LoVo (cell line): ENCODE data around the gene KRT6B.
A peak's percentile ranks its signal among the peaks of the same experiment; 100 is the strongest.

Experiments used
- DNase-seq: peaks from one replicate; pipeline ENCODE4 v3.0.0-alpha.2; 2016; ENCODE audit warnings: low spot score

The KRT6B gene

DNA sequence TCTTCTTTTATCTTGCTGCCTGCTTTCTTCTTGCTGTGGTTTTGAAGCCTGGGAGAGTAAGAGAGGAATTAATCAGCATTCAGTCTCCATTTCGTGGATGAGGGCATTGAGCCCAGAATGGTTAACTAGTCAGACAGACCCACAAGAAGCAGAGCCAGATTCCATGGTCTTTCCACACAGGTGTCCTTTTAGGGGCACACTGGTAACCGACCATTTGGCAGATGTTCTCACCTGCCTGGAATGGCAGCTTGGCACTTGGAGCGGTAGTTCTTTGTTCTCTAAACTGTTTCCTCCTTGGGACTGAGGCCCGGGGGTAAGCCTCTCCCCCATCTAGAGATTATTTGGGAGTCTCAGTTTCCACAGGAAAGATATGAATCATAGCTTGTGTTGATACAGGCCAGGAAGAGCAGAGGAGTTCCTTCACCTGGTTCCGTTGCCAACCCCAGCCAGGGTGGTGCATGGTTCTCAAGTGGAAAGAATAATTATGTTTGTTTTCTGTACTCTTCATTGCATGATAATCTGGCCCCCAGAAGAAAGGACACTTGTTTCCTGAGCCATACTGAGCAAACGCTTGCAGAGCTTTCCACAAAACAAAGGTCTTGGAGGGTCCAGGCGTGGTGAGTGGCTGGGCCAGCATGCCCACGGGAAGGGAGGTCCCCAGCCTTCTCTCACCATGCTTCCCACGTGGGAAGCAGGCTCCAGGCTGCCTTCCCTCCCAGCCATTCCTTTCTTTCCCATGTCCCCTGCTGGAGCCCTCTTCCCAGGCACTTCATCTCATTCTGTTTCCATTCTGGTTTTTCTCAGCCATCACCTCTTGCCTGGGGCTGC lies 15.7 kb downstream of the KRT6B start:
- DNase-seq: peak; percentile 45

DNA sequence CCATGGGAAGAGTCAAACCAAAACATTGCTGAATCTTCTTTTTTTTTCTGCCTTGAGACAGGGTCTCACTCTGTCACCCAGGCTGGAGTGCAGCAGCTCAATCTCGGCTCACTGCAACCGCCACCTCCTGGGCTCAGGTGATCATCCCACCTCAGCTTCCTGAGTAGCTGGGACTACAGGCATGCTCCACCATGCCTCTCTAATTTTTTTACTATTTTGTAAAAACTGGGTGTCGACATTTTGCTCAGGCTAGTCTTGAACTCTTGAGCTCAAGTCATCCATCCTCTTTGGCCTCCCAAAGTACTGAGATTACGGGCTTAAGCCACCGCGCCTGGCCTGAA lies 16.3 kb downstream of the KRT6B start:
- DNase-seq: no peak

GRCh38 chr12:52434760-52435530 lies 17.0 kb downstream of the KRT6B start:
- no peak for DNase-seq

GRCh38 chr12:52434081-52434733 lies 17.7 kb downstream of the KRT6B start, which contains the start of gene KRT75:
TSS of gene KRT75 (minus strand) at chr12:52434371. CDS start at chr12:52434304, 67 bp downstream.
- DNase-seq: no peak

- no peak for DNase-seq
These were observed 18.4 kb downstream of the KRT6B start for GRCh38 chr12:52433501-52434080.

DNA sequence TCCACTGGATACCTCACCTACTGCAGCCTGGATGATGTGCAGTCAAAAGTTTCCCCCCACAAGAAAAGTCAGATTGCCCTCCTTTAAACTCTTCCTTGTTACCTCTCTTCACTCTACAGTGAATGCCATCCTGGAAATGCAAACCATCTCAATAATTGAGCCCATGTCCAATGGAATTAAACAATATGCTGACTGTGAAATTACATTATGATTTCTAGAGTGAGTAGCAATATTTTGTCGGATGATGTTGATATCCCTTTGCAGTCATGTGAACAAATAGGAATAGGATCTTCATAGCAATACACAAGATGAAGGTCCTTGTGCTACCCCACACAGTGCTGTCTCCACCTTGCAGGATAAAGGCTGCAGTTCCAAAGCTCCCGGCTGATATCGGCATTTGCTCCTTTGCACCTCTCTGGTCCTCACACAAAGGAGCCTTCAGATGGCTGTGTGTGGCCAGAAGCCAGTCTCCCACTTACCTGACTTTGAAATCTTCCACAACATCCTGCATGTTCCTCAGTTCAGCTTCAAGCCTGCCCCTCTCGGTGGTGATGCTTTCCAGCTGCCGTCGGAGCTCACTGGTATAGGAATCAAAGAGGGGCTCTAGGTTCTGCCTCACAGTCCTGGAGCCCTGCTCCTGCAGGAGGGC lies 19.3 kb downstream of the KRT6B start:
- DNase-seq: no peak

DNA sequence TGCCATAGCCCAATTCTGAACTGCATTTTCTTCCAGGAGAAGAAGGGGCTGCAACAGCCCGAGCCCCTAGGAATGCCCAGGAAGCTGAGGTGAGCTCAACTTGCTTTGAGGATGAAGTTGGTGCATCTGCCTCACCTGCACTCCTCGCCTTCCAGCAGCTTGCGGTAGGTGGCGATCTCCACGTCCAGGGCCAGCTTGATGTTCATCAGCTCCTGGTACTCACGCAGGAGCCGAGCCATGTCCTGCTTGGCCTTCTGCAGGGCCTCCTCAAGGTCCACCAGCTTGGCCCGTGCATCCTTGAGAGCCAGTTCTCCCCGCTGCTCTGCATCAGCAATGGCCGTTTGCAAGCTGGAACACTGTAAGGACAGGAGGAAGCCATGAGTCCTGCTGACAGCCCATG lies 23.8 kb downstream of the KRT6B start:
- no peak for DNase-seq

- DNase-seq: no peak
These were observed 24.9 kb downstream of the KRT6B start for GRCh38 chr12:52427083-52427482.

DNA sequence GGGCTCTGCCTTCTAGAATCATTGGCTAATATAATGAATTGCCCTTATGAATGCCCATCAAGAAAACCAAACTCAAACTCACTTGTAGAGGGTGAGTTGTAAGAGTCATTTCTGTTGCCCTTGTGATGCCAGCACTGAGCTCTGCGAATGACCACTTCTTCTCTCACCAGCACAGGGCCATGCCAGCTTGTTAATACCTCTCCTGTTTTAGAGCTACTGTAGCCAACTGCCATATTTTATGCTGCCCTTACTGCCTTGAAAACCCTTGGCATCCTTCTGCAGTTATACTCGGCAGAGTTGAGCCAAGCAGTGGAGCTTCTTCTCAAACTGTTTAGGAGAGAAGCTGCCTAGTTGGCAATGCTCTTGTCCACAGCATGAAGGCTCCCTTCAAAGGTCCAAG lies 25.9 kb downstream of the KRT6B start:
- no peak for DNase-seq

DNA sequence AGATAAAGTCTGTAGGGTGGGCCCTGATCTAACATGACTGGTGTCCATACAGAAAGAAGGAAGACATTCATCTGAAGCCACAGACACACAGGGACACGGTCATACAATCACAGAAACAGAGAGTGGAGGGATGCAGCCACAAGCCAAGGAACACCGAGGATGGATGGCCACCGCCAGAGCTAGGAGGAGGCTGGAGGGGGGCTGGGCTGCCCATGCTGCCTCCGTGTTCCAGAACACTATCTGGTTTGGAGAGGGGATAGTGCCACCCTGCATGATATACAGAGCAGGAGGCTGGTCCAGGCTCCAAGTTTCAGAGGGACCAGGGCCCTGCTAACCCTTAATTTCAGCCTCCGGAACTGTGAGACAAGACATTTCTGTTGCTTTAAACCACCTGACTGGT lies 26.5 kb downstream of the KRT6B start:
- DNase-seq: no peak

- DNase-seq: peak; percentile 31
These were observed 28.1 kb downstream of the KRT6B start for GRCh38 chr12:52423661-52424500.

GRCh38 chr12:52423035-52423434 lies 28.9 kb downstream of the KRT6B start:
- no peak for DNase-seq

DNA sequence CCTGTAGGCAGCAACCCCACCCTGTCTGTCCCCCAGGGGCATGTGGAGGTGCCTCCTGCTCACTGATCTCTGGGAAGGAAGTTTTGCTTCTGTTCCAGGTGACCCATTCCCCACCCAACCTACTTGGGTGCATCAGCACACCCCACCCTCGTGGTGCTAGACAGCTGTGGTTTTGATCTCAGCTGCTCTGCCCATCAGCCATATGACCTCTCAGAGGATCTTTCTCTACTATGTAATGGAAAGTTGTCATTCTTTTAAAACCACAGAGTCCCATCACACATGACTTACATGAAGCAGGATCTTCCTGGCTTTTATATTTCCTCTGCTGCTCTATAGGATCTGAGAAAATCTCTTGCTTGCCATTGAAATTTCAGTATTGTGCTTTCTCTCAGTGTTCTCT lies 32.3 kb downstream of the KRT6B start:
- DNase-seq: no peak

DNA sequence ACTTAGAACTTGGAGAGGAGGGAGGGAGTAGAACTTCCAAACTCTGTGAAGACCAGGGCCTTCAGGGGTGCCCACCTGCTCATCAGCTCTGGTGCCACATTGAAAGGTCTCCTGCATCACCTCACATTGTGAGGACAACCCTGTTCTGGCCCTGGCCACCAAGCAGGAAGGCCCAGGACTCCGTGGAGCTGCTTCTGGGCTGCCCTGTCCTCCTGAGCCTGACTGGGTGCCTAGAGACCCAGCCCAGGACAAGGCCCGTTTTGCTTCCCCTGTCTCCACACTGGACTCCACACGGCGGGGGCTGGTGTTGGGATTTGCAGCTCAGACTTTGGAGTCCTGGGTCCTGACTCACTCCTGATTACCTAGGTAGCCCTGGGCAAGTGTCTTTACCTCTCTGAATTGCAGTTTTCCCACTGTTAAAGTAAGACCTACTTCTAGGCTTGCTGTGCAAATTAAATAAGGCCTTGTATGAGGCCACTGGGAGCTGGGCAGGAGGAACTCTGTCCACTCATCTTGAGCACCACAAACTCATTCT lies 33.3 kb downstream of the KRT6B start:
- DNase-seq: no peak

- no peak for DNase-seq
These were observed 34.2 kb downstream of the KRT6B start for GRCh38 chr12:52417740-52418139.

GRCh38 chr12:52416795-52417194 lies 35.2 kb downstream of the KRT6B start:
- DNase-seq: no peak

DNA sequence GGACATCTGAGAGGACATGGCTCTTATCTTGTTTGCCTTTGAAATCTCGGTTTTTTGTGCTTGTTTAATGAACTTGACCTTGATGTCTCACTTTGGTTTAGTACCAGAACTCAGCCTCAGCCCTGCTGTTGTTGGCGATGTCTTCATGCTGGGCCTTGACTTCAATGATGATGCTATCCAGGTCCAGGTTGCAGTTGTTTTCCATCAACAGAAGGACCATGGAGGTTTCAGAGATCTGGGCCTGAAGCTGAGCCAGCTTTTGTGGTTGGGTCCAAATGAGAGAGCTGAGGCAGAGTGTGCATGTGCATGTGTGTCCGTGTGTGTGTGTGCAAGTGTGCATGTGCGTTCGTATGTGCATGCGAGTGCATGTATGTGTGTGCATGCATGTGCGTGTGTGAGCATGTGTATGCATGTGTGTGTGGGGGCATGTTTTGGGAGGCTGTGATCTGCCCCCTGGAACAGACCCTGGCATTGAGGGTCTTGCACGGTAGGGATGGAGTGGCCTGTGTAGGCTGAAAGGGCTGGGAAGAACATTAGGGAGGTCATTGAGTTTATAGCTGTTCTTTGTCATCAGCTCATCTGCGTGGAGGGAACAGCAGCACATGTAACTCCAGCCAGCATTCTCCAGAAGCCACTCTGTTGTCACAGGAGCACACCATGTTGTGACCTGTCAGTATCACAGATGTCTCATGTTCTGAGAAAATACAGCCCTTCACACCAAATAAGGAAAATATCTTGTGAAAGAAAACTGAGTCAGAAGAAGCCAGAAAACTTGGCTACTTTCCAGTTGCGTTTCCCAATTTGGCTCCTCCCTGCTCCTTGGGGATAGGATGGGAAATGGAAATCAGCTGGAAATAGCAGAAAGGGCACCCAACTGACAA lies 35.8 kb downstream of the KRT6B start:
- peak; percentile 17 for DNase-seq

GRCh38 chr12:52414936-52415335 lies 37.0 kb downstream of the KRT6B start:
- no peak for DNase-seq

DNA sequence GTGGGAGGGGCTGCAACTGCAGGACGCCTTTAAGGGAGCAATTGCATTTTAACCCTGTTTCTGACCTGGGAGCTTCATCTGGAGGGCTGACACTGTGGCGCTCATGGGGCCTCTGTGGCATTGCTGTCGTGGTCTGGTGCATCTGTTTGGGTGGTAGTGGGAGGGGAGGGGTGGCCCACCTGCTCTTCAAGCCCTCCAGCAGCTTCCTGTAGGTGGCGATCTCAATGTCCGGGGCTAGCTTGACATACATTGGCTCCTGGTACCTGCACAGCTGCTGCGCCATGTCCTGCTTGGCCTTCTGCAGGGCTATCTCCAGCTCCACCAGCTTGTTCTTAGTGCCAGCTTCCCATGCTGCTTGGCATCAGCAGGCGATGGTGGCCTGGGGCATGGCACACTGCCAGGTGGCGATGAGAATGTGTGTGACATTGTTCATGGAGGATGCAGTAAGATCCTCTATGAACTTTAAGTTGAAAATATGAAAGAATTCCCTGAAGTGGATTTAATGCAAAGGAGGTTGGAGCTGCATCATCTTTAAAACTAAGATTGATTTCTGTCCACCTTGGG lies 38.1 kb downstream of the KRT6B start:
- no peak for DNase-seq
